Hepatocyte (in vitro differentiated cells): ENCODE results near the gene CYP2F1. TPM values are rescaled to one million over a fixed set of nuclear protein-coding genes. Genes with fewer than 3 reads are reported as not detected.
A peak's percentile ranks its signal among the peaks of the same experiment; 100 is the strongest.

Experiments
- DNase-seq: peaks from one replicate; pipeline ENCODE4 v3.0.0-alpha.2; 2016; ENCODE audit warnings: low spot score
- H2AFZ ChIP-seq: fragments of 200-600 bp; sonication (generic); 2 replicates; pipeline ENCODE4 v1.6.0; 2016; ENCODE audit warnings: antibody characterized with exemption, mild to moderate bottlenecking
- H3K27ac ChIP-seq: fragments of 200-600 bp; sonication (generic); 2 replicates; pipeline ENCODE4 v1.5.1; 2016; ENCODE audit warnings: mild to moderate bottlenecking
- H3K27me3 ChIP-seq: fragments of 200-600 bp; sonication (generic); 2 replicates; pipeline ENCODE4 v1.6.1; 2016
- H3K36me3 ChIP-seq: fragments of 200-600 bp; sonication (generic); replicated peaks from 2 replicates; pipeline ENCODE4 v1.5.1; 2016; ENCODE audit warnings: low read depth; ENCODE audit not compliant: insufficient read depth
- H3K4me1 ChIP-seq: fragments of 200-600 bp; sonication (generic); 2 replicates; pipeline ENCODE4 v1.5.1; 2016; ENCODE audit warnings: mild to moderate bottlenecking, moderate library complexity; ENCODE audit not compliant: insufficient read depth
- H3K4me2 ChIP-seq: fragments of 200-600 bp; sonication (generic); 2 replicates; pipeline ENCODE4 v1.6.0; 2016
- H3K4me3 ChIP-seq: fragments of 200-600 bp; sonication (generic); 2 replicates; pipeline ENCODE4 v1.5.1; 2016; ENCODE audit warnings: mild to moderate bottlenecking
- H3K79me2 ChIP-seq: fragments of 200-600 bp; sonication (generic); 2 replicates; pipeline ENCODE4 v1.6.0; 2017; ENCODE audit warnings: mild to moderate bottlenecking
- H3K9me2 ChIP-seq: fragments of 200-600 bp; sonication (generic); replicated peaks from 2 replicates; pipeline ENCODE4 v1.6.0; 2017; ENCODE audit warnings: mild to moderate bottlenecking; ENCODE audit not compliant: insufficient read depth
- H3K9me3 ChIP-seq: fragments of 200-600 bp; sonication (generic); 2 replicates; pipeline ENCODE4 v1.5.1; 2016; ENCODE audit warnings: low read depth, mild to moderate bottlenecking
- H4K20me1 ChIP-seq: fragments of 200-600 bp; sonication (generic); 2 replicates; pipeline ENCODE4 v1.6.0; 2016; ENCODE audit warnings: mild to moderate bottlenecking; ENCODE audit not compliant: insufficient read depth, poor library complexity, severe bottlenecking
- EZH2 ChIP-seq: fragments of 200-600 bp; sonication (generic); IDR thresholded peaks from 2 replicates; pipeline ENCODE4 v1.6.1; 2016; ENCODE audit warnings: antibody characterized with exemption, mild to moderate bottlenecking, borderline replicate concordance
- EZH2phosphoT487 ChIP-seq: fragments of 200-600 bp; sonication (generic); IDR thresholded peaks from one replicate; pipeline ENCODE4 v1.6.1; 2018; ENCODE audit warnings: antibody characterized with exemption, mild to moderate bottlenecking, low read depth, moderate library complexity; ENCODE audit not compliant: unreplicated experiment, severe bottlenecking
- WGBS: methylation state at CpG from one replicate; pipeline ENCODE4 v1.1.6; 2016; ENCODE audit warnings: low lambda C conversion rate; ENCODE audit errors: missing lambda C conversion rate; 5-methylcytosine and 5-hydroxymethylcytosine counted together
- polyA plus RNA-seq: library from polyadenylated mRNA; unstranded; fragments of >200 nt; fragmentation: Nextera tagmentation; extraction: Ambion mirVana; gene quantifications from 2 replicates; pipeline ENCODE4 v1.2.1, GENCODE V29; 2016
- total RNA-seq: library from RNA; depleted of rRNA; stranded (reverse); fragments of >200 nt; gene quantifications from 2 replicates; pipeline ENCODE4 v1.2.3, GENCODE V29; 2014
- TF ChIP-seq, protein P1 (sequence below): fragments of 200-600 bp; sonication (generic); IDR thresholded peaks from 2 replicates; pipeline ENCODE4 v1.5.1; 2016; ENCODE audit warnings: antibody characterized with exemption, mild to moderate bottlenecking; ENCODE audit not compliant: poor library complexity

Gene CYP2F1
- total and polyA plus RNA-seq, 2 experiments from 2014 or later = not detected

DNA sequence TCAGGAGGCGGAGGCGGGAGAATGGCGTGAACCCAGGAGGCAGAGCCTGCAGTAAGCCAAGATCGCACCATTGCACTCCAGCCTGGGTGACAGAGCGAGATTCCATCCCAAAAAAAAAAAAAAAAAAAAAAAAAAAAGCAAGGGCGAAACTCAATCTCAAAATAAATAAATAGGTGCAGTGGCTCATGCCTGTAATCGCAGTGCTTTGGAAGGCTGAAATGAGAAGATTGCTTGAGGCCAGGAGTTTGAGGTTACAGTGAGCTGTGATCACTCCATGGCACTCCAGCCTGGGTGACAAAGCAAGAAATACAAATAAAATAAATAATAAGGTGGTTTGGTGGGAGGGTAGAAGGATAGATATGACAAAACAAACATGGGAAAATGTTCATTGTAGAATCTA lies 39.8 kb downstream of the CYP2F1 start:
- Histone ChIP-seq H3K4me2 (no peak overlapping the region), H3K4me1 (no peaks in the 10 kb centered on the region), H2AFZ (no peak overlapping the region), H3K79me2 (no peaks in the 10 kb centered on the region), H4K20me1 (no peaks in the 10 kb centered on the region), H3K27ac (no peak overlapping the region), H3K27me3 (no peaks in the 10 kb centered on the region), H3K9me2 (no peaks in the 10 kb centered on the region), H3K9me3 (no peaks in the 10 kb centered on the region), H3K36me3 (no peaks in the 10 kb centered on the region), H3K4me3 (no peak overlapping the region)
- TF ChIP-seq EZH2 (no peak), EZH2phosphoT487 (no peak)
- DNase-seq = no peak
- 100% methylated on average over 6 of the region's 7 CpGs for WGBS

DNA sequence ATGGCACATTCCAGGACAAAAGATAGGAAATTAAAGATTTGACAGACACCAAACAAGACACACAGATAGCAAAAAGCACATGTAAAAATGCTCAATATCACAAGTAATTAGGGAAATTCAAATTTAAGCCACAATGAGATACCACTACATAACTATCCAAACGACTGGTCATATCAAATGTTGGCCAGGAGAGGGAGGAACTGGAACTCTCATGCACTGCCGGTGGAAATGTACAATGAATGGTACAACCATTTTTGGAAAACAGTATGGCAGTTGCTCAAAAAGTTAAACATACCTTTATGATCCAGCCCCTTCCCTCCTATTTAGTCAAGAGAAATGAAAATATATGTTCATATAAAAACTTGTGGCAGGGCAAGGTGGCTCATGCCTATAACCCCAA lies 42.0 kb downstream of the CYP2F1 start:
- DNase-seq = no peak
- Histone ChIP-seq H3K4me3 (no peak overlapping the region), H3K79me2 (no peaks in the 10 kb centered on the region), H3K9me2 (no peaks in the 10 kb centered on the region), H3K4me1 (no peaks in the 10 kb centered on the region), H3K9me3 (no peaks in the 10 kb centered on the region), H3K27me3 (no peaks in the 10 kb centered on the region), H3K4me2 (no peak overlapping the region), H2AFZ (no peak overlapping the region), H4K20me1 (no peaks in the 10 kb centered on the region), H3K36me3 (no peaks in the 10 kb centered on the region), H3K27ac (no peak overlapping the region)
- TF ChIP-seq EZH2 = no peak
- no peak for TF ChIP-seq EZH2phosphoT487
- TF ChIP-seq, protein P1, sequence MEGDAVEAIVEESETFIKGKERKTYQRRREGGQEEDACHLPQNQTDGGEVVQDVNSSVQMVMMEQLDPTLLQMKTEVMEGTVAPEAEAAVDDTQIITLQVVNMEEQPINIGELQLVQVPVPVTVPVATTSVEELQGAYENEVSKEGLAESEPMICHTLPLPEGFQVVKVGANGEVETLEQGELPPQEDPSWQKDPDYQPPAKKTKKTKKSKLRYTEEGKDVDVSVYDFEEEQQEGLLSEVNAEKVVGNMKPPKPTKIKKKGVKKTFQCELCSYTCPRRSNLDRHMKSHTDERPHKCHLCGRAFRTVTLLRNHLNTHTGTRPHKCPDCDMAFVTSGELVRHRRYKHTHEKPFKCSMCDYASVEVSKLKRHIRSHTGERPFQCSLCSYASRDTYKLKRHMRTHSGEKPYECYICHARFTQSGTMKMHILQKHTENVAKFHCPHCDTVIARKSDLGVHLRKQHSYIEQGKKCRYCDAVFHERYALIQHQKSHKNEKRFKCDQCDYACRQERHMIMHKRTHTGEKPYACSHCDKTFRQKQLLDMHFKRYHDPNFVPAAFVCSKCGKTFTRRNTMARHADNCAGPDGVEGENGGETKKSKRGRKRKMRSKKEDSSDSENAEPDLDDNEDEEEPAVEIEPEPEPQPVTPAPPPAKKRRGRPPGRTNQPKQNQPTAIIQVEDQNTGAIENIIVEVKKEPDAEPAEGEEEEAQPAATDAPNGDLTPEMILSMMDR = no peak
- WGBS = 91% methylated on average over 2 of the region's 2 CpGs

DNA sequence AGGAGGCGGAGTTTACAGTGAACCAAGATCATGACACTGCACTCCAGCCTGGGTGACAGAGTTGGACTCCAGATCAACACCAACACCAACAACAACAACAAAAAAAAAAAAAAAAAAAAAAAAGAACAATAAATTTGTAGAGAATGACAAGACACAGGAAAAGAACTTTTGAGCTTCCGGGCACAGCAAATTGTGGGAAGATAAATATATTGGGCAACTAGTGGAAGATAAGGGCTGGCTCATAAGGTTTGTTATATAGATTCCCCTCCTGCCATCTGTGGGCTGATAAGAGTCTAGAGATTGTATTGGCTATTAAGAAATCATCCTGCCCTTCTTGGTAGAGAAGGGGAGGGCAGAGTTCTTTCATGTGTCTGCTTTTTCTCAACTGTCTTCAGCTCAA lies 45.6 kb downstream of the CYP2F1 start:
- Histone ChIP-seq H4K20me1 (no peaks in the 10 kb centered on the region), H3K4me2 (no peak overlapping the region), H3K4me3 (no peak overlapping the region), H3K36me3 (no peaks in the 10 kb centered on the region), H3K9me2 (no peaks in the 10 kb centered on the region), H2AFZ (no peak overlapping the region), H3K27me3 (no peaks in the 10 kb centered on the region), H3K9me3 (no peaks in the 10 kb centered on the region), H3K4me1 (no peaks in the 10 kb centered on the region), H3K79me2 (no peaks in the 10 kb centered on the region), H3K27ac (peak overlapping the region; percentile 85)
- DNase-seq = no peak
- WGBS = 54% methylated on average over 2 of the region's 2 CpGs
- TF ChIP-seq, protein P1 = no peak
- TF ChIP-seq EZH2 = no peak
- no peak for TF ChIP-seq EZH2phosphoT487

DNA sequence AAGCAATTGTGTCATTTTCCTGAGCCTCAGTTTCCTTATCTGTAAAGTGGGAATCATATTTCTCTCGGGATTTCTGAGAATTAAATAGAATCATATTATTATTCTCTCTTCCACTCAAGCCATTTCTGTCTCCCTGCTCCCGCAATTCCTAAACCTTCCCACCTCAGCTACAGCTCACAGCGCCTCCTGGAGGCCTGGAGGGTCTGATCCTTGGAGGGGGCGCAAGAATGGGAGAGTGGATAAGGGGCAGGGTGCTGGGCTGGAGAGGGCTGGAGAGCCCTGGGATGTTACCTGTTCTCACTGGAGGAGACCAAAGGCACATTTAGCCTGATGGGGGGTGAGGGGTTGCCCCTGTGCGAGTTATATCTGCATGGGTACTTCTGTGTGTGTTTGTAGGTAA lies 47.7 kb downstream of the CYP2F1 start:
- no peak for TF ChIP-seq EZH2phosphoT487
- TF ChIP-seq, protein P1 = no peak
- TF ChIP-seq EZH2 = no peak
- Histone ChIP-seq H3K36me3 (no peaks in the 10 kb centered on the region), H3K4me1 (no peaks in the 10 kb centered on the region), H2AFZ (no peak overlapping the region), H3K9me2 (no peaks in the 10 kb centered on the region), H3K79me2 (no peaks in the 10 kb centered on the region), H3K4me2 (no peak overlapping the region), H3K27ac (no peak overlapping the region), H3K4me3 (no peak overlapping the region), H4K20me1 (no peaks in the 10 kb centered on the region), H3K9me3 (no peaks in the 10 kb centered on the region), H3K27me3 (no peaks in the 10 kb centered on the region)
- no peak for DNase-seq
- 98% methylated on average over 5 of the region's 5 CpGs for WGBS
